Stimulated activated CD4-positive, alpha-beta T cell treated with anti-CD3 and anti-CD28 coated beads, Interleukin-12 subunit alpha, Interleukin-12 subunit beta, amount 100 ng/mL, for 48 hours (primary cell): Measurements from ENCODE around the gene ERFE.

ENCODE experiments used
- DNase-seq, 3 donors: peaks; one replicate each; pipeline ENCODE4 v3.0.0-alpha.2; 2020; ENCODE audit warnings: low read depth in 2 of 3, low spot score in 1 of 3

ERFE gene

GRCh38 chr2:238152771-238153688 is 5.7 kb upstream of the ERFE start:
- no peak for DNase-seq

- DNase-seq: no peak
These were observed 4.2 kb upstream of the ERFE start for GRCh38 chr2:238154570-238154969.

GRCh38 chr2:238155051-238155760 is 3.6 kb upstream of the ERFE start:
- no peak for DNase-seq

- DNase-seq: no peak
These were observed 2.7 kb upstream of the ERFE start for GRCh38 chr2:238155761-238156694.

GRCh38 chr2:238157506-238158017 is 1.2 kb upstream of the ERFE start:
- DNase-seq: no peak

GRCh38 chr2:238158018-238158508 is 707 bp upstream of the ERFE start:
- DNase-seq: no peak

GRCh38 chr2:238159071-238159539 is 335 bp downstream of the ERFE start:
- peak in 1 of 3 donors; percentile 17 for DNase-seq

GRCh38 chr2:238159661-238160205 is 963 bp downstream of the ERFE start:
- no peak for DNase-seq

- DNase-seq: no peak
These were observed 1.7 kb downstream of the ERFE start for GRCh38 chr2:238160206-238161129.

- DNase-seq: no peak
These were observed 2.7 kb downstream of the ERFE start for GRCh38 chr2:238161291-238162051.

GRCh38 chr2:238162251-238162845 is 3.6 kb downstream of the ERFE start:
- no peak for DNase-seq

- no peak for DNase-seq
These were observed 4.2 kb downstream of the ERFE start for GRCh38 chr2:238162846-238163441.

- DNase-seq: no peak
These were observed 4.9 kb downstream of the ERFE start for GRCh38 chr2:238163481-238164198.

- DNase-seq: no peak
These were observed 6.1 kb downstream of the ERFE start for GRCh38 chr2:238164906-238165287.

GRCh38 chr2:238165288-238165921 is 6.6 kb downstream of the ERFE start:
- no peak for DNase-seq
